Measurements from ENCODE around the gene PSMD9.
"Not testable (repeated sequence)": the region's sequence is repeated elsewhere in the genome, so short reads cannot be mapped to it uniquely, and the experiment has no call there.

GRCh38 chr12:121869229-121869628 is 19.4 kb upstream of the PSMD9 start:
- TF ChIP-seq POLR2A (IDR thresholded peaks at IDR 0.05; ENCODE audit: low read depth, low read length); CTCF (IDR thresholded peaks at IDR 0.05 in 2 of 3, conservative IDR thresholded peaks at IDR 0.05 in 1 of 3; ENCODE audit: control insufficient read depth in 2 of 3, extremely low read depth in 1 of 3, insufficient read depth in 1 of 3, low read depth in 3 of 3, low read length in 3 of 3); TAF1 (IDR thresholded peaks at IDR 0.05; ENCODE audit: borderline replicate concordance, low read depth, low read length); MEF2B (IDR thresholded peaks at IDR 0.05; ENCODE audit: partially characterized antibody, poor library complexity, severe bottlenecking); EZH2 (IDR thresholded peaks at IDR 0.05; ENCODE audit: borderline replicate concordance, control insufficient read depth, low read depth, low read length); HSF1 (IDR thresholded peaks at IDR 0.05; ENCODE audit: low read depth, low read length); PML (IDR thresholded peaks at IDR 0.05; ENCODE audit: low read length); CHD2 (IDR thresholded peaks at IDR 0.05; ENCODE audit: borderline replicate concordance, low read depth, low read length); SIN3A (IDR thresholded peaks at IDR 0.05; ENCODE audit: low read depth, low read length); MYC (IDR thresholded peaks at IDR 0.05; ENCODE audit: insufficient read depth, insufficient read length, insufficient replicate concordance, low read length, severe bottlenecking); MAX (IDR thresholded peaks at IDR 0.05; ENCODE audit: low read depth, low read length); EP300 (IDR thresholded peaks at IDR 0.05; ENCODE audit: borderline replicate concordance in 1 of 2, control insufficient read depth in 1 of 2, low read depth in 2 of 2, low read length in 2 of 2); BCLAF1 (IDR thresholded peaks at IDR 0.05); LARP7 (IDR thresholded peaks at IDR 0.05): not testable (repeated sequence)

All from GM12878 (cell line).